Ramos (cell line): Measurements from ENCODE around the gene NBPF3.
"Not testable (repeated sequence)": the region's sequence is repeated elsewhere in the genome, so short reads cannot be mapped to it uniquely, and the experiment has no call there.

Source experiments
- in situ Hi-C: fragments of 300-500 bp; cut with MboI; formaldehyde crosslinking; loops from one replicate; pipeline ENCODE4 v1.14.3; 2022; ENCODE audit warnings: low sequenced_read_pairs; ENCODE audit not compliant: unreplicated experiment

NBPF3 gene

DNA sequence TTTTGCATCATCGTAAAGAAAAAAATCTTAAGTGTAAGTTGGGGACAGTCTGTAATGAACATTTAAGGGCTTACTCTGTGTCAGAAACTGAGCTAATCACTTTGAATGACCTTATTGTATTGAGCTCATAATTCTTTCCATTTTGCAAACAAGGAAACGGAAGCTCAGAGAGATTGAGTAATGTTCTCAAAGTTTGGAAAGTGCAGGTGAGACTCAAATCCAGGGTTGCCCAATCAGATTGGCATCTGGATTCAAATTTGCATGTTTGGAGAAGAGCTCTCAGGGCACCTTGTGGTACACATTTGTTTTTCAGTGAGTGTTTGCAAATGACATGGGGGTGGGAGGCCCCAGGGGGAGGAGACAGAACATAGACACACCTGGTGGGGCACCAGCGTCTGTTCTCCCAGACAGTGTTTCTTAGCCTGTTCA is 77.2 kb downstream of the NBPF3 start:
- in situ Hi-C loops = no loop called here

DNA sequence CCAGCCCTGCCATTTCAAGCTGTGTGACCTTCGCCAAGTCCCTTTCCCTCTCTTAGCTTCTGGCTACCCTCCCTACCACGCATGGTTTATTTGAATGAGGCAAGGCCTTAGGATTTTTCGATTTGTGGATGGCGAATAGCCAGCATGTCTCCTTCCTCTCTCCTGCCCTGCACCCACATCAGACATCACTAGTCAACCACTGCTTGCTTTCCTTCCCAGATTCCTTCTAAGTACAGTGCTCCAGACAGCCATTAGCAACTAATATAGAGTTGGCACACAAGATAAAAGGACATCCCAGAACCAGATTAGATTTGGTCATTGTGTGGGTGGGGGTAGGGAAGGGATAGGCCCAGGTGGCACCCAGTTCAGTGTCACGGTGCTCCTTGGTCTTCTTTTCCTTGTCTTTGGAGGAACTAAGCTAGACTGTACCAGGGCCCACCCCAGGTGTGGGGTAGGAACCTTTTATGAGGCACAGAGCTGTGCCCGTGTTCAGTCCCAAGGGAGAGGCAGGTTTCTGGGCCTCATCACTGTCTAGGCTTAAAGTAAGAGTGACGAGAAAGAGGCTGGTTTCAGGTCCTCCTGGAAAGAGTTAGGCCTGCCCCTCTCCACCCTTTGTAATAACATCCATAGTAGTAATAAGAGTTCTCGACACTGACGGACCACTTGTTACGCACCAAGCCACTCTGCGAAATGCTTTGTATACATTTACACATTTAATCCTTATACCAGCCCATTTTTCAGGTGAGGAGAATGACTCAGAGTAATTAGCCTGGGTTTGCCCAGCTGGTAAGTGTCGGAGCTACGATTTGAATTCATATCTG is 77.9 kb downstream of the NBPF3 start:
- in situ Hi-C loops = no loop called here

DNA sequence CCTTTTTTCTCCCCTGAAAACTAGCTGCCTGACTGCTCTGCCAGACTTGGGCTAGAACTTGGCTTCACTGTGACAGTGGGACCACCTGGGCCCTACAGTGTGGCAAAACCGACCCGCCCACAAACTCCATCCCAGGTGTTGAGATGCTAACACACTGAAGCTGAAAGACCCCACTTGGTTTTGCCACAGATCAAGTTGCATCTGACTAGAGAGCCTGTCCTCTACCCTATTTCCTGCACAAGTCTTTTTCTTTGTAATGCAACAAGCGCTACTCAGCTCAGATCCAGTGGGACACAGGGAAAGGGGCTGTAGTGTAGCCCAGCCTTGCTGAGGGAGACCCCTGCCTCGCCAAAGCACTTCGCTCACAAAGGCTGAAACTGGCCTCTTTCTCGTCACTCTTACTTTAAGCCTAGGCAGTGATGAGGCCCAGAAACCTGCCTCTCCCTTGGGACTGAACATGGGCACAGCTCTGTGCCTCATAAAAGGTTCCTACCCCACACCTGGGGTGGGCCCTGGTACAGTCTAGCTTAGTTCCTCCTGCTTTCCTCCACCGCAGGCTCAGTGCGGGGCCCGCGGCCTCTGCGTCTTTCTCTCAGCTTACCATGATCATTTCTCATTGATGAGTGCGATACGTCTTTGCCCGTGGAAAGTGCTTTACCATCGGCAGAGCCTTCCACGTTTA is 79.0 kb downstream of the NBPF3 start:
- in situ Hi-C loops = no loop called here

DNA sequence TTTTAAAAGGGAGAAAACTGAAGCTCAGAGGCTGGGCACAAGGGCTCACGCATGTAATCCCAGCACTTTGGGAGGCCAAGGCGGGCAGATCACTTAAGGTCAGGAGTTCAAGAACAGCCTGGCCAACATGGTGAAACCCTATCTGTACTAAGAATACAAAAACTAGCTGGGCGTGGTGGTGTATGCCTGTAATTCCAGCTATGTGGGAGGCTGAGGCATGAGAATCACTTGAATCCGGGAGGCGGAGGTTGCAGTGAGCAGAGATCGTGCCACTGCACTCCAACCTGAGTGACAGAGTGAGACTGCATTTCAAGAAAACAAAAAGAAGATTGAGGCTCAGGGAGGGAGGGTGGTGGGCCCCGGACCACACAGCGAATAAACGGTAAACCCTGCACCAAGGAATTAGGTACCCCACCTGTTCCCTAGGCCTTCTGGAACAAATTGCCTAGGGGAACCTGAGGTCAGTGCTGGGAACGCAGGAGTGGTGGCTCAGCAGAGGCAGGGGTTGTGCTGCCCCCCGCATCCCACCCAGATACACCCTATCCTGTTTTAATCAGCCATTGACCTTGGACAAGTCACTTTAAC is 79.6 kb downstream of the NBPF3 start:
- in situ Hi-C loops = not testable (repeated sequence)

DNA sequence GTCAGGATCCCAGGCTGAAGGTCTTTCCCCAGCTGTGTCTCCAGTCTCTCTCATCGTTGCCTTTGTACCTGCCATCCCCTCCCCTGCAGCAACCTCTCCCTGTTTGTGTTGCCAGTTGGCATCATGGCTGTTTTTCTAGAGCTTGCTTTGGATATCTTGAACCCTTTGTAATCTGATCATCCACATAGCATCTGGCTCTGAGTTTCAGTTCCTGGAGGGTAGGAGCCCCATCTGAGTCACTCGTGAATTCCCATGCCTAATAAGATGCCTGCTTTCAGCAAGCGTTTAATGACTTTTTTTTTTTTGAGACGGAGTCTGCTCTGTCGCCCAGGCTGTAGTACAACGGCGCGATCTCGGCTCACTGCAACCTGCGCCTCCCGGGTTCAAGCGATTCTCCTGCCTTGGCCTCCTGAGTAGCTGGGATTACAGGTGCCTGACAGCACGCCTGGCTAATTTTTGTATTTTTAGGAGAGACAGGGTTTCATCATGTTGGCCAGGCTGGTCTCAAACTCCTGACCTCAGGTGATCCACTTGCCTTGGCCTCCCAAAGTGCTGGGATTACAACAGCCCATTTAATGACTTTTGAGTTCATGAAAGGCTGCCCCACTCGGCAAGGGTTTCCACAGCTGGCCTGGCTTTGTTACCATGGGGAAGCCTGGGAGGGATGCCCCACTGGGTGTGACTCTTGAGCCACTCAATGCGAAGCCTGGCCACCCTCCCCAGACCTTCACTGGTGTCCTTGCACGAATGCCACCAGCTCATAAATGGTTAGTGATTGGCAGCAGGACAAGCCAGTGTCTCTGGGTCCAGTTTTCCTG is 81.2 kb downstream of the NBPF3 start:
- in situ Hi-C loops = no loop called here

DNA sequence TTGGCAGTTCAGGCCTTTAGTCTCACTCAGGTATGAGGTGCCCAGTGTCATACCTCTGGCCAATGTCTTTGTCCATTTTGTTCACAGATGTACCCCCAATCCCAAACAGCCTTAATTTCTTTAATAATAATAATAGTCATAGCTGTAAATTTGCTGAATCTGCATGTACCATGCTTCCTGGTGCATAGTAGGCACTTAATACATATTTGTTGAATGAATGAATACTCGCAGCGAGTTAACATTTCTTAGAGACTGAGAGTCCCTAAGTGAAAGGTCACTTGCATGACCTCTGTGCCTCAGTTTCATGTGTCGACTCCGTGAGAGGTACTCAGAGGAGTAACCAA is 81.8 kb downstream of the NBPF3 start:
- in situ Hi-C loops = no loop called here

DNA sequence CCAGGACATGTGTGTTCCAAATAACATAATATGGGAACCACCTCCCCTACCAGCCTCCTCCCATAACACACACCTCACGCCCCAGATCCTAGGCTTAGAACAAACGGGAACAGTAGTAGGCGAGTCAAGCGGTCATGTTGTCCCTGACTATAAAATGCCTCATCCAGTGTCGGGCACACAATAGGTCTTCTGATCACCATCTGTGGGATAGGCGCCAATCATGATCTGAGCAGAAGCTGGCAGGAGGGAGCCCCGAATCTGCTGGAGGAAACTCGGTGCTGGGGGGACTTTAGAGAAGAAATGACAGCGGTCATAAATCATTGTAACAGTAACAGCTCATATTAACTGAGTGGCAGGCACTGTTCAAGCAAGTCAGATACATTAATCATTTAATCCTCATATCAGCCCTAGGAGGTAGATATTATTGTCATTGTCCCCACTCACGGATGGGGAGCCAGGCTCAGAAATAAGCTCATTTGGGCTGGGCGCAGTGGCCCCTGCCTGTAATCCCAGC is 82.6 kb downstream of the NBPF3 start:
- in situ Hi-C loops = no loop called here

DNA sequence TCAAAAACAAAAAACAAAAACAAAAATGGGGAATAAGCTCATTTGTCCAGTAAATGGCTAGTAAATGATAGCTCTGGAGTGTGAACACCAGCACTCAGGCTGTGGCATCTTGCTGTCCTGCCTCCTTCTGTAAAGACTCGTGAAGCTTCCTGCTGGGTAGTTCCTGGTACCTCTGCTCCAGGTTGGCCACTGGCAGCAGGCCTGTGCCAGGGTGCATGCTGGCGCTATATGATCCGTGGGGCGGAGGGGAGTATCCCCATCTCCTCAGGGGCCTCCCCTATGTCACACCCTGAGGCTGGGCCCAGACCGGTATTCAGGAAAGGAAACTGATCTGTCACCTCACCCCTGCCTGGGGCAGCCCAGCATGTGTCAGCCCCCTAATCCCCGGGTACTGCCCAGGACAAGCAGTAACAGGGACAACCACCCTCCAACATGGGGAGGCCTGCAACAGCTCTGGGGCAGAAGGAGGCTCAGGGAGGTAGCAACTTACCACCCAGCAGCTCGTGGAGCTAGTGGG is 83.4 kb downstream of the NBPF3 start:
- in situ Hi-C loops = no loop called here

DNA sequence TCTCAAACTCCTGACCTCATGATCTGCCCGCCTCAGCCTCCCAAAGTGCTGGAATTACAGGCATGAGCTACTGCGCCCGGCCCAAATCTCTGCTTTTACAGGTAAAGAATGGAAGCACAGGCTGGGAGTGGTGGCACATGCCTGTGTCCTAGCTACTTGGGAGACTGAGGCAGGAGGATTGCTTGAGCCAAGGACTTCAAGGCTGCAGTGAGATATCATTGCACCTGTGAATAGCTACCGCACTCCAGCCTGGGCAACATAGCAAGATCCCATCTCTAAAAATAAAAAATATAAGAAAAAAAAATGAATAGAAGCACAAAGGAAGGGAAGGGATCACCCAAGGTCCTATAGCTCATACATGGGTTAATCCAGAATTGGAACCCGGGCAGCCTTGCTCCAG is 84.3 kb downstream of the NBPF3 start:
- in situ Hi-C loops = no loop called here

DNA sequence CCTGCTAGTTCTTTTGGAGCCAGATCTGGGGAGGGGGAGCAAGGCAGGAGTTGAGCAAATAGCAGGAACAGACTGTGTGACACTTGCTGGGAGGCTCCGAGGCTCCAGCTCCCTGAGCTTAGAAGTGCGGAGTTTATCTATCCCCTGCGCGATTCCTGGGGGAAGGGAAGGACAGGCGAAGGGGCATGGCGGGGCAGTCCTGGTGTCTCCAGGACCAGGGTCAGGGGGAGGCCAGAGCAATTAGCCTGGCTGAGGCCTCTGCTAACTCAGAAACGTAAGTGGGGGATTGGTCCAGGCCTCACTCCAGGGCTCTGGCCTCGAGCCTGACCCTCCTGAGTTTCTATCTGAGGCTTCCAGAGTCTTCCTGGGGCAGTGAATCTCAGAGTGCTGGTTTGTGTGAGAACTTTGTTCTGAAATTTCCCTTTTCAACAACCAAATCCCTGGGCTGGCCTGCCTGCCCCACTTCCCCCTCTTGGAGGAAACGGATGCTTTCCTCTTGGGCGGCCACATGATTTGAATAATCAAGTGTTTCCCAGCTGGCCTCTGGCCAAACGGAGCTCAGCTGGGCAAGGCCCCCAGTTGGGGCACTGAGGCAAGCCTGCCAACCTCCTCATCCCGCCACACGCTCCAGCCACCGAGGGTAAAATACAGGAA is 84.9 kb downstream of the NBPF3 start:
- in situ Hi-C loops = no loop called here

DNA sequence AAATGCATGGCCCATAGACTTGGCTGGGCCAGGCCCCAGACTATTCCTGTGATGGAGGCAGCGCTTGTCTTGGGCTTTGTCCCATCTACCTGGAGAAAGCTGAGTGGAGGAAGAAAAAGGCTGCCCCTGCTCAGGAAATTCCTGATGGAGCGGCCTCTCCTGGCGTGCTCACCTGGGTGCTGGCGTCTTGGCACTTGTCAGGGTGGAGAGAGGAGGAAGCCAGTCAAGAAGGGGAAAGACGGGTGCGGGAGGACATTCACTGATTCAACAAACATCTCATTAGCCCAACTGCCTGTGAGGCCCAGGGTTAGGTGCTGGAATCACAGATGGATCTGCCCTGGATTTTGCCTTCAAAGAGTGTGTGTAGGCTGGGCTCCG is 85.4 kb downstream of the NBPF3 start:
- in situ Hi-C loops = no loop called here

DNA sequence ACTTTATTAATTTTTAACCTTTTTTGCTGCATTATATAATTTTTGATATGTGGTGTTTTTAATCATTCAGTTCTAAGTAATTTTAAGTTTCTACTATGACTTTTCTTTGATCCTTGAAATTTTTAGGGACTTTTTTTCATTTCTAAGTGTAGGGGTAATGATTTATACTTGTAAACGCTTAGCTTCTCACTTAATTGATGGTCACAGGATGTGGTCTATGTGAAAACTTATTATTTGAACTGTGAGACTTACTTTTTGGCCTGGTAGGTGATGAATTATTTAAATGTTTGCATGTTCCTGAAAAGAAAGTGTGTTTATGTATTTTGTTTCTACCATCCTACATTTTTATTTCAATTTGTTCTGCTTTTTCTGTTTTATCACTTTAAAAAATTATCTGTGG is 86.5 kb downstream of the NBPF3 start:
- in situ Hi-C loops = no loop called here

DNA sequence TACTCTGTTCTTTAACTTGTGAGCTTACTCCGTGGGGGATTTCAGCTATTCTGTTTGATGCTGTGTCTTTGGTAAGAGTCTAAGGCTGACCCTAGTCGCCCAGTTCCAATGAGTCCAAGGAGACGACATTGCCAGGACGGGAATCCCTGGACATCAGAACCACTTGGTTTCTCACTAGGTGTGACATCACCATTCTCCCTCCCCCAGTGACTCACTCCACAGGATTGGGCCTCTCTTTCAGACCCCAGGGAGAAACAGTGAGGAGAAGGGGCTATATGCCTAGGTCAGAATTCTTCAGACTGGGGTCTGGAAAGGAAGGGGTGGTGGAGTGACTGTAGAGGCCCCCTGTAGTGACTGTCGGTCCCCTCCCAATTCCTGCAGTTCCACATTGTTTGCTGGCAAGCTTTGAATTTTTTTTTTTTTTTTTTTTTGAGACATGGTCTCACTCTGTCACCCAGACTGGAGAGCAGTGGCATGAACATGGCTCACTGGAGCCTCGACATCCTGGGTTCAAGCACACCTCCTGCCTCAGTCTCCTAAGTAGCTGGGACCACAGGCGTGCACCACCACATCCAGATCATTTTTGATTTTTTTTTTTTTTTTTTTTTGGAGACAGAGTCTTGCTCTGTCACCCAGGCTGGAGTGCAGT is 90.6 kb downstream of the NBPF3 start:
- in situ Hi-C loops = no loop called here

DNA sequence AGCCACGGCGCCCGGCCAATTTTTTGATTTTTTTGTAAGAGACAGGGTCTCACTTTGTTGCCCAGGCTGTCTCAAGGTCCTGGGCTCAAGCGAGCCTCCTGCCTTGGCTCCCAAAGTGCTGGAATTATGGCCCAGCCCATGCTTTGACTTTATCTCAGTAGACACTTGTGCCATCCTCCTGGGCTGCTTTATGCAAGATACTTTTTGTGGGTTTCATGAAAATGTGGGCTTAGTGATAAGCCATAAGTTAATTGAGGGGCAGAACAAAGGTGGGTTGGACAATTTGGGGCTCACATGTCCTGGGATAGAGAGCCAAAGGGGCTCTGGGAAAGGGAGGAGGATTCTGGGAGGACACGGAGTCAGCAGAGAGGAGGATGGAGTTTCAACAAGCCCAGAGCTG is 91.3 kb downstream of the NBPF3 start:
- in situ Hi-C loops = no loop called here

DNA sequence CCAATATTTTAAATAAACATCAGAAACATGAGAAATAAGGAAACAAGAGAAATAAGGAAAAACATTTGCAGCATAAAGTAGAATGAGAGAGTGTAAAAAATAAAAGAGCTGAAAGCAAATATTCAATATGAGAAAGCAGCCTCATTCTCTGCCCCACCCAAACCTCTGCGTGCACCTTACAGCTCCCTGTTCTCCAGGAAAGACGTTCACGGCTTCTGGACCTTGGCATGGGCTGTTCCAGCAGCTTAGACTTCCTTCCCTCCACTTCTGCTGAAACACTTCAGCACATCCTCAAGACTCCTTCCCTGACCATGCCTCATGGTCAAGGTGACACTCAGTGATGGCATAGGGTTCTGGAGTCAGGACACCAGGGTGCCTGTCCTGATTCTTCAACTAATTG is 92.6 kb downstream of the NBPF3 start:
- in situ Hi-C loops = no loop called here

DNA sequence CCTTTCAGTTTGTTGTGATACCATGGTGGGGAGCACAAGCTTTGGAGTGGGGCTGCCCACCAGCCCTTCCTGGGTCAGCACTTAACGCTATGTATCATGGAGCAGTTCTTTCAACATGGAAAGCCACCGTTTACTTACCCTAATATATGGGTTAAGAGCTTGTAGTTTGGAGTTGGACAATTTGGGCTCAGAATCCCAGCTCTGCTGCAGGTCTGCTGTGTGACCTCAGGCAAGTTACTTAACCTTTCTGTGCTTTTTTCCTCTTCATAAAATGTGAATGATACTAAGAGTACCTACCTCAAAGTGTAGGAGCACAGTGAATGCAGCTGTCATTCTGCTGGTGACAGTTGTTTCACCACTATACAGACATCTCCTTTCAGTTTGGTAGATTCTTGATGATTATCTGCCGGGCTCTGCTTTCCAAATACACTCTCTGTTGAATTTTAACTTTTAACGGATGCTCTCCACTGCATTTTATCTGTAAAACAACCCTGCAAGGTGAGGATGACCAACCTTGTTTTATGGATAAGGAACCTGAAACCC is 93.1 kb downstream of the NBPF3 start:
- in situ Hi-C loops = no loop called here

DNA sequence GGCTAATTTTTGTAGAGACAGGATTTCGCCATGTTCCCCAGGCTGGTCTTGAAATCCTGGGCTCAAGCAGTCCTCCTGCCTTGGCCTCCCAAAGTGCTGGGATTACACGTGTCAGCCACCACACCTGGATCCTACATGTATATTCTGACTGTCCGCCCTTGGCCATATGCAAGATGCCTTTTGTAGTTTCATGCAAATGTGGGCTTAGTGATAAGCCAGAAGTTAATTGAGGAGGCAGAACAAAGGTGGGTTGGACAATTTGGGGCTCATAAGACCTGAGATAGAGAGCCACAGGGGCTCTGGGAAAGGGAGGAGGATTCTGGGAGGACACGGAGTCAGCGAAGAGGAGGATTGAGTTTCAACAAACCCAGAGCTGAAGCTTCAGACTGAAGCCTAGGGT is 94.2 kb downstream of the NBPF3 start:
- in situ Hi-C loops = no loop called here
